Islet precursor cell (in vitro differentiated cells): Measurements from ENCODE around the gene TJP3.

Experiments
- DNase-seq: peaks from one replicate; pipeline ENCODE4 v3.0.0-alpha.2; 2018

TJP3 gene

DNA sequence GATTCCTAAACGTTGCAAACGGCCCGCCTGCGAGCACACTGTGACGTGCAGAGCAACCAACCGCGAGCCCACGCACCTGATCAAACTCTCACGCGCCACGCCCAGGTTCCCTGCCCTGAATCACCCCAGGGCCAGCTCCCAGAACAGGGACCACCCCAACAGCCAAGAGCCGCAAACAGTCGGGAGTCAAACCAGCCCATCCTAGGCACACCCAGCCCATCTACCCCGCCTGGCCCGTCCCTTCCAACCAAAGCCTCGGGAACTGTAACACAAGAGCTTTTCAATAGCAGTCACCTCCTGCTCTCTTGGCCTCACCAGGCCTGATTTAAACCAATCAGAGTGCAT, 16.8 kb upstream of the TJP3 start:
- no peak for DNase-seq

DNA sequence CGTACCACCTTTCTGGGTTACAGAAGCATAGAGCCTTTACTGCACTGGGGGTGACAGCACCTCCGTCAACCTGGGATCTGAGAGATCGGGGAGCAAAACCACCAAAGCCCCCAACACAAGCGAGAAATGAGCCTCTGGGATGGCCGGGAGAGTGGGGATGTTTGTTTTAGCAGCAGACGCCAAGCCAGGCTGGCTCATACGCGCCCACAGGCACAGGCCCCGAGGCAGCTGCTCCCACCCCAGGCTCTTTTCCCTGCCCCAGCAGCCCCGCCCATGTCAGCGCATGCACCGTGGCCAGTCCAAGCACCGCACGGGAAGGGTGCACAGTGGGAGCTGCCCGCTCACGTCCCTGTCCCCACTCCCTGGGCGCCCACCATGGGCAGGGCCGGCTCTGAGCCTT, 16.5 kb upstream of the TJP3 start:
- DNase-seq, result no peak

DNA sequence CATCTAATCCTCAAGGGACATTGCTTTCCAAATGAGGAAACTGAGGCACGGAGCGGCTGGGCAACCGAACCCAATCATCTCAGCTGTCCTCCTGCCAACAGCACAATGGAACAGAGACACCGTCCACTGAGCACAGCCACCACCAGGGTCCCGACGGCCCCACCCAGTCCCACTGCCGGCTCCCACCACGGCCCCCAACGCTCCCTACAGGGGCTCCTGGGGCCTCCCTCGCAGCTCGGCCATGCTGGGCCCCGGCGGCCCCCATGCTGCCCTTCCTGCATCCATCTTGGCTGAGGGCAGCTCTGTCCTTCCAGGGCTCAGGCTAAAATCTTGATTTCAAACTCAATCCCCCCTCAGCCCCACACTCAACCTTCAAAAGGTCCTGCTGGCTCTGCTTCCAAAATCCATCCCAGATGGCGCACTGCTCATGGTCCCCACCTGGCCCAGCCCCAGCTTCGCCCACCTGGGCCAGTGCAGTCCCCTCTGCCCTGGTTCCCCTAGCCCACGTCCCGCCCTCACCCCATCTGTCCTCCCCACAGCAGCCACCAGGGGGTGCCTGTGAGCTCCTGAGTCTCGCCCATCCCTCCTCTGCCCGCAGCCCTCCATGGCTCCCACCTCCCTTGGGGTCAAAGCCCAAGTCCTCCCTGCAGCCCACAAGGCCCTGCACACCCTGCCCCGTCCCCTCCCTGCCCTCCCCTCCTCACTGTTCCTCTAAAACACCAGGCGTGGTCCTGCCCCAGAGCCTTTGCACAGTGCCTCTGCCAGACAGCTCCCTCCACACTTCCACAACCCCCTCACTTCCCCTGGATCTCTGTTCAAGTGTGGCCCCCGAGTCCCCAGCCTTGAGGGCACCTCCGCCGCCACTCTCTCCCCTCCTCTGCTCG, 15.8 kb upstream of the TJP3 start:
- DNase-seq, result no peak

DNA sequence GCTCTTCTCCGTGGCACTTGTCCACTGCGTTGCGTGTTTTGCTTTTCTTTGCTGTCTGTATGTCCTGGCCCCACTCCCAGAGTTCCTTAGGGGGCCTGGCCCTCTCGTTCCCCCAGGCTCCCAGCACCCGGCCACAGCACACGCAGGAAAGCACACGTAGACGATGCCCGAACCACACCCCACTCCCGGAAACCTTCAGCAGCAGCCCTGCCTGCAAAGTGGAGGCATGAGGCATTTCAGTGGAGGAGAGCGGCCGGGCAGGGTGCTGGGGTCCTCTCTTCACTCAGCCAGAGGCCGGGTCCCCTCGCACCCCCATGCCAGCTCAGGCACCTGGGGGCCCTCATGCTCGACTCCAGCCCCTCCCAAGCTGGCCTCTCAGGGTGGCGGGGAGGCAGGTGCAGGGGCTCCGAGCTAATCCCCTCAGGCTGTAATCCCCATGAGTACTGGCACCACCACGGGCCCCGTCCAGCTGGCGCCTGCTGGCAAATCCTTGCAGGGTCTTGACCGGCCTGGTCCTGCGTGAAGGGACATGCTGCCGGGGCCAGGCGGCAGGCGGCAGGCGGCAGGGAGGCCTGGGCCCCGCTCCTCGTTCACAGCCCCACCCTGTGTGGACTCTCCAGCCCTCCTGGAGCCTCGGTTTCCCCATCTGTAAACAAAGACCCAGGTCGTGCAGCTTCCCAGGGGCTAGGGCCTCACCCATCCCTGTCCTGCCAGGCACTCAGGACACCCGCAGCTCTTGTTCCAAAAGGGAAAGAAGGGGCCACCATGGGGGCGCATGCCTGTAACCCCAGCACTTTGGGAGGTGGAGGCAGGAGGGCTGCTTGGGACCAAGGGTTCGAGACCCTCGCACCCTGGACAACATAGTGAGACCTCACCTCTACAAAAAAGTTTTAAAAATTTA, 14.9 kb upstream of the TJP3 start:
- DNase-seq, result no peak

DNA sequence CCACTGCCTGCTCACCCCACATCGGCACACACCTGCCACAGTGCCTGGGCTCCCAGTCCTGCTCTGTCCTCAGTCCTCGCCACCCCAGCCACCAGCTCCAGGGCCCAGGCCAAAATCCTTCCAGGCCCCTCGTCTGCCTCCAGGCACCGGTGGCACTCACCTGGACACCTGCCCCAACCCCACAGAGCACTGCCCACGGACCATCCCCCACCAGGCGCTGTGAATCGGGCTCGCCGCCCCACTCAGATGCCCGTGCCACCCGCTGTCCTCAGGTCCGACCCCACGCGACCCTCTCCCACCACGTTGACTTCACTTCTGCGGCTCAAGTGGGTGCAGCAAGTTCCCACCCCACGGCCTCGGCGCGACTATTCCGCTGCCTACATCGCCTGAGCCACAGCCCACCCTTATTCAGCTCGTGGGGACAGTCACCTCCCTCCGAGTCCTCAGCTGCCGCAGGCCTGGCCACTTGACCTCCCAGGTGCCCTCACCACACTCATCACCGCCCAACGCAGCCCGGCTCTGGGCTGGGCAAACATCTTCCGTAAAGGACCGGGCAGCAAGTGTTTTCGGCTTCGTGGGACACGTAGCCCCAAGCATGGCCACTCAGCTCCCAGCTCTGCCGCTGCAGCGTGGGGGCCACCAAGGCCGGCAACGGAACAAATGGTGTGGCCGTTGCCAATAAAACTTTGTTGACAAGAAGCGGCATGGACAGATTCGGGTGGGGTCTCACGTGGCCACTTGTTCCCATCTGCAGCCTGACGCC, 13.6 kb upstream of the TJP3 start:
- no peak for DNase-seq

DNA sequence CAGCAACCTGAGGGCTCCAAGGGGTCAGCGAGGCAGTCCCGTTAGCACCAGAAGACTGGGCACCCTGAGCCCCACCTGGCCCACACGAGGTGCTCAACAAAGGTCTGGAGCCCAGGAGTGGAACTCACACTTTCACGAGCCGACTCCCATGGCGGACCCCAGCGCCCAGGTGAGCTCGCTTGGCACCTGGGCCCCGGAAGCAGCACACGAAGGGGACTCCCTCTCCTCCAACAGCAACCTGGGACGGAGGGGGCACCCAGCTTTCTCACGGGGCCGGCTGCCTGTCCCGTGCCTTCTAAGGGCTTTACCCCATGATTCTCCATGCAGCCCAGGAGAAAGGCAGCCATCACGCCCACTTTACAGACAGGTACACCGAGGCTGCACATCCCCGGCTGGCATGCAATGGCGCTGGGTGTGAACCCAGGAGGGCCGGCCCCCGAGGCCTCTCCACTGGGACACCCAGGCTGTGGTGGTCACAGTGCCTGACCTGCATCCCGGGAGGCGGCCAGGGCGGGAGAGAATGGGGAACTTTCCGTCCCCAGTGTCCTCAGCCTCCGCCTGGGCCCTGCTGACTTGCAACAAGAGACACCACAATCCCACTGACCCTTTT, 13.0 kb upstream of the TJP3 start:
- DNase-seq, result no peak

DNA sequence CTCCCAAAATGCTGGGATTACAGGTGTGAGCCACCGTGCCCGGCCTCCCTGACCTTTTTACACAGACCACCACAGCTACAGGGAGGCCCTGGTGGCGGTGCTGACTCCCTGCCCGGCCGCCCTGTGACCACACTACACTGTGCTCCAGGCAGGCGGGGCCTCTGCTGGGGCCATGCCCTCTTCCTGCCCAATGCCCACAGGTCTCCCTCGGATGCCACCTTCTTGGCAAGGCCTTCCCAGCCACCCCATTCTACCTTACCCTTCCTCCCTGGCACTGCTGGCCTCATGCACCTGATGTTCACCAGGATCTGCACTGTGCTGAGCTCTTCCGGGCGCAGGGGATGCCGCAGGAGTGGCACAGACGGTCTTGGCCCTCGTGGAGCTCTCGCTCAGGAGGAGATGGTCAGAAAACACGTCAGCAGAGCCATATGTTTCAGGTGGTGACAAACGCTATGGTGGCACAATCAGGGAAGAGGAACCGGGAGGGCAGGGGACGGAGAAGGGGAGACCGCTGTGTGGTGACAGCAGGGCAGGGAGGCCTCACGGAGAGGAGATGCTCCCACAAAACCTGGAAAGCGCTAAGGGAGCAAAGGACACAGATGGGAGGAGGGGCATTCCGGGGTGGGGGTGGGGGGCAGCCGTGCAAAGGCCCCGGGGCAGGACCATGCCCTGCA, 12.1 kb upstream of the TJP3 start:
- DNase-seq, result no peak

DNA sequence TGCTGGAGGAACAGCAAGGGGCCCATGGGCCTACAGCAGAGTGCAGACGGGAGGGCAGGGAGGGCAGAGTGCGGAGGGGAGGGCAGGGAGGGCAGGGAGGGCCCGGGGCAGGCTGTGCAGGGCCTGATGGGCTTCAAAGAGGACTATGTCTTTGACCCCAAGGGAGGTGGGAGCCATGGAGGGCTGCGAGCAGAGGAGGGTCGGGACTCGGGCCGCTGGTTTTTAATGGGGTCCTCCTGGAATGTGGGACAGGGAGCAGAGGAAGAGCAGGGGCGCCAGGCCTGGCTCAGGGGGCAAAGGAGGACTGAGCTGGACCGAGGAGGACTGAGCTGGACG, 11.6 kb upstream of the TJP3 start:
- no peak for DNase-seq

DNA sequence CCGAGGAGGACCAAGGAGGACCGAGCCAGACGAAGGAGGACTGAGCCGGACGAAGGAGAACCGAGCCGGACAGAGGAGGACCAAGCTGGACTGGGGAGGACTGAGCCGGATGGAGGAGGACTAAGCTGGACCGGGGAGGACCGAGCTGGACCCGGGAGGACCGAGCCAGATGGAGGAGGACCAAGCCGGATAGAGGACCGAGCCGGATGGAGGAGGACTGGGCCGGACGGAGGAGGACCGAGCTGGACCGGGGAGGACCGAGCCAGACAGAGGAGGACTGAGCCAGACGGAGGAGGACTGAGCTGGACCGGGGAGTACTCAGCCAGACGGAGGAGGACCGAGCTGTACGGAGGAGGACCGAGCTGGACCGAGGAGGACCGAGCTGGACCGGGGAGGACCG, 11.1 kb upstream of the TJP3 start:
- DNase-seq, result no peak

DNA sequence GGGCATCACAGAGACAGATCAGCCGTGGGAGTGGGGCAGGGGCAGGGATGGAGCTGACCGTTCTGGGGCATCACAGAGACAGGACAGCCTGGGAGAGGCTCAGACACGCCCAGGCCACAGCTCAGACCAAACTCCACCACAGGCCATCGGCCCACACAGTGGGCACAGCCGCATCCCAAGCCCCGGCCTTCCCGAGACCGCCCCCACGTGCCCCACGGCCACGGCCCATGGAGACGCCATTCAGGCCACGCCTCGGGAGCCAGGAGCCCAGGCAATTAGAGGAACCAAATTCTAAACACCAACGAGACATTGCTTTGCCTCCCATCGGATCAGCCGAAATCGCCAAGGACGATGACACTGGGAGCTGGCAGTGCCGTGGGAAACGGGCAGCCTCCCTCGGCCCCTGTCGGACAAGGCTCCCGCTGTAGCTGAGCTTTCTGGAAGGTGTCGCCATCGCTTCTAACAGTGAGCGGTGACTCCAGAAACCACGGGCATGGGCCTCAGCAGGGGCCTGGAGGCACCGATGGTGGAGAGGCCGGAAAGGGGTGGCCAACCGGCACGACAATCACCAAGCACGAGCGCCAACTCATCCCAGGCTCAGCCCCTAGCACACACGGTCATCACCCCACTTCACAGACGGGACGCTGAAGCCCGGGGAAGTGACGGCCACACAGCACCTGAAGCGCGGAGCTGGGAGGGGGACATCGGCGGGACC, 10.4 kb upstream of the TJP3 start:
- DNase-seq, result no peak

DNA sequence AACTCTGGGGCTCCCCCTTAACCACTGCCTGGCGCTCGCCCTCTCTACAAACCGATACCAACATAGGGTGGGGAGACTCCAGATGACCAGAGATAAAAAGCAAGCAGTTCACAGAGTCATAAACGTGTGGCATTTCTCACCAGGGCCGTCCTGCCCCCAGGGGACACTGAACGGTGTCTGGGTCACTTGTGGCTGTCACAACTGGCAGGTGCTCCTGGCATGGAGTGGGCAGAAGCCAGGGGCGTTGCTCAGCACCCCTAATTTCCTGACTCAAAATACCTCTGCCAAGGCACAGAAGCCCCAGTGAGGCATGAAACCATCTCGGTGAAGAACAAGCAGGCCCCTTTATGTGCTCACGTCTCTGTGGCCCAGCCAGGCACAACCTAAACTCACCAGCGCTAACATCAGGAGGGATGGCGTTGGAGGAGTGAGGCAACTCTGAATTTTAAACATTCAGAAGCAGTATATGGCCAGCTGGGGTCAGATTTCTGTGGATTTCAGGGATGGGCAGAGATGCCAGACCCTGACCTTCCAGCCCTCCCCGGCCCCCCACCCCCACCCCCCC, 9.7 kb upstream of the TJP3 start:
- DNase-seq, result no peak

DNA sequence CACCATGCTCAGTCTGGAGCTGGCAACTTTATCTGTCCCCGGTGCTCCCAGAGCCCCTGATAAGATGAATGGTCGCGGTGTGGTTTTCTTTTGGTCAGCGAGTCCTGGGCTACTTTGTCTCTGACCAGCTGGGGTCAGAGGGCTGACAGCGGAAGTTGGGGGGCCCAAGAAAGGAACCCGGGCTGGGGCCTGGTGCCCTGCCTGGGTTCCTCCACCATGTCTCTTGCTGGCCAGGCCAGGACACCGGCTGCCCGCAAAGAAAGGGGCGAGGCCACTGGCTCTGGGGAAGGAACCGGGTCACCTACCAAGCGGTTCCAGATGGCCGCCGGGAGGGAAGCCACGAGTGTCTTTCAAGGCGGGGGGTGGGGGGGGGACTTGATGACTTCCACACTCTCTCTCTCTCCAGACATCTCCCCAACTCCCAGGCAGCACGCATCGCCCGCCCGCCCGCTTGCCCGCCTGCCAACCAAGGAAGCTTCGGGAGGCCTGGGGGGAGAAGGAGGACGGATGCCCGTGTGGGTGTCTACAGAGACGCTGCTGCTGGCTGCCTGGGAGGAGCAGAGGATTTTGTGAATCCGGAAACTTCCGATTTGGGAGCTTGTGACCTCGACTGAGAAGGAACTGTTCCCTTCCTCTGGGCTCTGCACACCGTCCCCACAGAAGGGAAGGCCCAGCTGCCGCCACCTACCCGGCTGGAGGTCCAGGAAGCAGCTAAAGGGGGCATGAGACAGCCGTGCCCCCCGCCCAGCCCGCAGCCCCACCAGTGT, 9.0 kb upstream of the TJP3 start:
- no peak for DNase-seq

DNA sequence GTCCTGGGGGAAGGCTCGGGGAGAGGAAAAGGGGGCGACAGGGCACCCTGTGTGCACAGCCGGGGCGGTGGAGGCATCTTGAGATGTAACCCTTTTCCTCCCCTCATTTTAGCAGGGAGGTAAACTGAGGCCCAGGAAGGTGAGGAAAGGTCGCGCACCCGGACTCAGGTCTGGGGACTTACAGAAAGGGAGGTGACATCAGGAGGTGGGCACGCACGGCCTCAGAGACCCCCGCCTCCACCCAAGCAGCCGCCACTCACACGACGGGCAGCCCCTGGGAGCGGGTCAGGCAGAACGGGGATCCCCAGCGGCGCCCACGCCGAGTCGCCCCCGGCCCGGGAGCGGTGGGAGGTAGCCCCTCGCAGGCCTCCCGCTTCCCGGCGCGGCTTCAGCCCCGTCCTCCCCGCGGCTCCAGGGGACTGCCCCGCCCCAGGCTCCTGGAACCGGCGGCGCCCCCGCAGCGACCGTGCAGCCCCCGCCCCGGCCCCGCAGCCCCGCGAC, 8.4 kb upstream of the TJP3 start:
- DNase-seq, result no peak

DNA sequence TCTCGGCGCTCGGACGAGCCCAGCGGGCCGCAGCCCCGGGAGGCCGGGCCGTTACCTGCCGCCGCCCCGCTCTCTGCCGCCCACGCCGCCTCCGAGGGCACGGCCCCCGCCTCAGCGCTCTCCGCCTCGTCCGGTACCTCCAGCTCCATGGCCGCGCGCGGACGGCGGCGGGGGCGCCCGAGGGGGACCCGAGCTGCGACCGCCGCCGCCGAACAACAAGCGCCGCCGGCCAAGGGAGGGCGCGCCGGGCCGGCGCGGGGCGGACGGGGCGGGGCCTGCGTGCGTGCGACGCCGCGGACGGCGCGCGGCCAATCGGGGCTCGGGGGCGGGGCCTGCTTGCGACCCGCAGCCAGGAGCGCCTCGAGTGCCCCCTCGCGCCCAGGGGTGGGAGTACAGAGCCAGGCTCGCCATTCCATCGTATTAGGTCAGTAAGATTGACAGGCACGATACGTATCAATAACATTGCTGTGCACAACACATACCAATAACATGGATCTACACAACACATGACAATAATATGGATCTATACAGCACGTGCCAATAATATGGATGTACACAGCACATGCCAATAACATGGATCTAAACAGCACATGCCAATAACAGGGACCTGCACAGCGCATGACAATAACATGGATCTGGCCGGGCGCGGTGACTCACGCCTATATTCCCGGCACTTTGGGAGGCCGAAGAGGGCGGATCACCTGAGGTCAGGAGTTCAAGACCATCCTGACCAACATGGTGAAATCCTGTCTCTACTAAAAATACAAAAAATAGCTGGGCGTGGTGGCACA, 7.7 kb upstream of the TJP3 start, which contains the start of gene PIP5K1C:
Gene PIP5K1C (minus strand): TSS at position 227 of the 791 bp plus-strand sequence. CDS start 78 bp downstream, at position 149.
- DNase-seq, result peak; percentile 91

DNA sequence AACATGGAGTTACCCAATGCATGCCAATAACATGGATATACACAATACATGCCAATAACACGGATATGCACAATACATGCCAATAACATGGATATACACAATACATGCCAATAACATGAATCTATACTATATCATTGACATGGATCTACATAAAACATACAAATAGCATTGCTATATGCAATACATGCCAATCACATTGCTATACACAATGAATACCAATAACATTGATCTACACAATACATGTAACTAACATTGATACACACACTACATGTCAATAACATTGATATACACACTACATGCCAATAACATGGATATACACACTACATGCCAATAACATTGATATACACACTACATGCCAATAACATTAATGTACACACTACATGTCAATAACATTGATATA, 7.0 kb upstream of the TJP3 start:
- no peak for DNase-seq

DNA sequence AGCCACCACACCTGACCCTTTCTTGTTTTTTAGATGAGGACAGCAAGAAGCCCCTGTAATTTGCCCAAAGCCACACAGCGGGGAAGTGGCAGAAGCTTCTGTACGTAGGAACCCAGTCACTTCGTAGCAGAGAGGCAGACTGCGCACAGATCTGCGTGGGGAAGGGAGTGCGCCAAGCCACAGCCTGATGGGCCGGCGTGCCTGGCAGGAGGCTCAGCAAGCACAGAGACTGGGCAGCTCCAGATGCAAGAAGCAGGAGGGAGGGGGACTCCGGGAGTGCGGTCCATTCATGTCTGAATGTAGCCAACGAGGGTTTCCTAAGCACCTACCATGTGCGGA, 347 bp upstream of the TJP3 start:
- DNase-seq, result no peak

DNA sequence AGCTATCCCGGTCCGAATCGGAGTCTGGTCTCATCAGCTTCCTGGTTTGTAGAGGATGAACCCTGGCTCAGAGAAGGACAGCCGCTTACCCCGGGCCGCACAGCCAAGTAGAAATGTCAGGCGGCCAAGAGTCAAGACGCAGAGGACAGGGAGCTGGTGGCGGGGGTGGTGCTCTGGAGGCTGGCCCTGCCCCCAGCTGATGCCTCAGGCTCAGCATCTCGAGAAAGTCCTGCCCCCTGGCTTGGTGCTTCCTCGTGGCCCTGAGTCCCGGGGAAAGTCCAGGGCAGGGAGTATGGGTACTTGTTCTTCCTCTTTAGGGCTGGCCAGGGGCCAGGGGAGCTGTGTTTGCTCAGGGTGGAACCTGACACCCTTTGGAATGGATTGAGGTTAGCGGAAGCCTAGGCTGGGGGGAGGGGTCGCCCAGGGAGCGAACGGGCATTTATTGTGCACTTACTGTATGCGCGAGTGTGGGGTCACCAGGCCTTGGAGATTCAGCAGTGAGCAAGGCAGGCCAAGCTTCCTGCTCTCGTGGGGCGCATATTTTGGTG, 2.2 kb downstream of the TJP3 start:
- no peak for DNase-seq

DNA sequence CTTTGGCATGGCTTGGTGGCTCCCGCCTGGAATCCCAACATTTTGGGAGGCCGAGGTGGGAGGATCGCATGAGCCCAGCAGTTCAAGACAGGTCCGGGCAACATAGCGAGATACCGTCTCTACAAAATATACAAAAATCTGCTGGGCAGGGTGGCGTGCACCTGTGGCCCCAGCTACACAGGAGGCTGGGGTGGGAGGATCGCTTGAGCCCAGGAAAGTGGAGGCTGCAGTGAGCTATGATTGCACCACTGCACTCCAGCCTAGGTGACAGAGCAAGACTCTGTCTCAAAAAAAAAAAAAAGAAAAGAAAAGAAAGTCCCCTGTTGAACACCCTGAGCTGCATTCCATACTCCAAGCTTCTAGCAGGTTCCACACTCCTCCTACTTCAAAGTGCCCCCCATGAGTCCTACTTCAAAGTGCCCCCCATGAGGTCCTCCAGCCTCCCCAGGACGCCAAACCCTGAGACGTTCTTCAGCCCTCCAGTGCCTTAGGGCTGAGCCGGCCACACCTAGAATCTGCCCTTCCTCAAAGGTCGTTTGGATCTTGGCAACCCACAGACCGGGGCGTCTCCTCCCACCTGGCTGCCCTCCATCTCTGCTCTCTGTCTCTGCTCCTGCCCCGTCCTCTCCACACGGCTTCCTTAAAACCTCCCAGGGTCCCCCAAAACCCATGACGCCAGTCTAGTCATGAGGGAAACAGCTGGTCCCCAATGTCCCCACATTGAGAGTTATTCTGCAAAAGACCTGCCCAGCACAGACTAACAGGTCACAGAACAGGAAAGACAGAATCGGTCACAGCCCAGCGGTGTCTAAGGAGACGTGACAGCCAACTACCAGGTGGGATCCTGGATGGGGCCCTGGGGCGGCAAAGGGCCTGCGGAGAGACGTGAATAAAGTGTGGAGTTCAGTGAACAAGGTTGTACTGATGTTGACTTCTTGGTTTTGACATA, 4.8 kb downstream of the TJP3 start:
- no peak for DNase-seq
